G401.6 (cell line): ENCODE results near the gene TBL2.
A peak's percentile ranks its signal among the peaks of the same experiment; 100 is the strongest.
"Not testable (repeated sequence)": the region's sequence is repeated elsewhere in the genome, so short reads cannot be mapped to it uniquely, and the experiment has no call there.

Experiments
- FAIRE-seq: peaks from 2 replicates; lab custom pipeline; 2012; peaks lifted over from hg19 to GRCh38; lab: Jason Lieb, UNC

The TBL2 gene

GRCh38 chr7:73578342-73579128 lies at the start of gene TBL2:
TSS of gene TBL2 (minus strand) at chr7:73578579. CDS start at chr7:73578549, 30 bp downstream.
- FAIRE-seq: peak; percentile 97

GRCh38 chr7:73626814-73627213 lies 48.4 kb upstream of the TBL2 start:
- no peak for FAIRE-seq

GRCh38 chr7:73625276-73625675 lies 46.9 kb upstream of the TBL2 start:
- no peak for FAIRE-seq

GRCh38 chr7:73624669-73625001 lies 46.3 kb upstream of the TBL2 start:
- no peak for FAIRE-seq

- no peak for FAIRE-seq
Observed at GRCh38 chr7:73623798-73624668, 45.7 kb upstream of the TBL2 start, which contains the start of gene MLXIPL. TSS of gene MLXIPL (minus strand) at chr7:73624522. CDS start at chr7:73624492, 30 bp downstream.

- FAIRE-seq: no peak
Observed at GRCh38 chr7:73622909-73623797, 44.8 kb upstream of the TBL2 start.

- no peak for FAIRE-seq
Observed at GRCh38 chr7:73622527-73622908, 44.1 kb upstream of the TBL2 start.

GRCh38 chr7:73621168-73622063 lies 43.0 kb upstream of the TBL2 start:
- no peak for FAIRE-seq

GRCh38 chr7:73619394-73619793 lies 41.0 kb upstream of the TBL2 start:
- not testable (repeated sequence) for FAIRE-seq

GRCh38 chr7:73618538-73618937 lies 40.2 kb upstream of the TBL2 start:
- no peak for FAIRE-seq

GRCh38 chr7:73617520-73617919 lies 39.1 kb upstream of the TBL2 start:
- not testable (repeated sequence) for FAIRE-seq

- FAIRE-seq: no peak
Observed at GRCh38 chr7:73615886-73616285, 37.5 kb upstream of the TBL2 start.

GRCh38 chr7:73614937-73615336 lies 36.6 kb upstream of the TBL2 start:
- FAIRE-seq: not testable (repeated sequence)

- FAIRE-seq: no peak
Observed at GRCh38 chr7:73613954-73614735, 35.8 kb upstream of the TBL2 start.

GRCh38 chr7:73612598-73613269 lies 34.4 kb upstream of the TBL2 start:
- no peak for FAIRE-seq

- no peak for FAIRE-seq
Observed at GRCh38 chr7:73611017-73611555, 32.7 kb upstream of the TBL2 start.

GRCh38 chr7:73610105-73610504 lies 31.7 kb upstream of the TBL2 start:
- no peak for FAIRE-seq

GRCh38 chr7:73607692-73607983 lies 29.3 kb upstream of the TBL2 start:
- not testable (repeated sequence) for FAIRE-seq

- no peak for FAIRE-seq
Observed at GRCh38 chr7:73606801-73607691, 28.7 kb upstream of the TBL2 start.
